HG03342 (cell line): ENCODE results near the gene DGKQ.
"Not testable (repeated sequence)": the region's sequence is repeated elsewhere in the genome, so short reads cannot be mapped to it uniquely, and the experiment has no call there.

ENCODE experiments used
- ATAC-seq: cut with Tn5 transposase; IDR thresholded peaks from one replicate; pipeline ENCODE4 v1.9.1; 2021; ENCODE audit warnings: mild to moderate bottlenecking, moderate library complexity; ENCODE audit not compliant: unreplicated experiment

Gene DGKQ

GRCh38 chr4:952881-953573 is 20.3 kb downstream of the DGKQ start:
- no peak for ATAC-seq

GRCh38 chr4:951594-952468 is 21.5 kb downstream of the DGKQ start:
- no peak for ATAC-seq

GRCh38 chr4:951186-951585 is 22.2 kb downstream of the DGKQ start:
- no peak for ATAC-seq

GRCh38 chr4:950136-951020 is 23.0 kb downstream of the DGKQ start:
- no peak for ATAC-seq

GRCh38 chr4:949656-950055 is 23.7 kb downstream of the DGKQ start:
- ATAC-seq = no peak

GRCh38 chr4:948936-949300 is 24.5 kb downstream of the DGKQ start:
- ATAC-seq = no peak

- ATAC-seq = no peak
Observed at GRCh38 chr4:948101-948935, 25.1 kb downstream of the DGKQ start.

- ATAC-seq = no peak
Observed at GRCh38 chr4:947491-947971, 25.8 kb downstream of the DGKQ start.

- no peak for ATAC-seq
Observed at GRCh38 chr4:946517-947471, 26.6 kb downstream of the DGKQ start.

GRCh38 chr4:946103-946450 is 27.3 kb downstream of the DGKQ start:
- no peak for ATAC-seq

- ATAC-seq = no peak
Observed at GRCh38 chr4:945274-946102, 27.9 kb downstream of the DGKQ start.

- not testable (repeated sequence) for ATAC-seq
Observed at GRCh38 chr4:939508-939907, 33.9 kb downstream of the DGKQ start.

GRCh38 chr4:932713-933070 is 40.7 kb downstream of the DGKQ start:
- ATAC-seq = peak; percentile 5

- ATAC-seq = peak; percentile 88
Observed at GRCh38 chr4:931960-932712, 41.2 kb downstream of the DGKQ start, which contains the start of the genes GAK and TMEM175. TSS of gene GAK (minus strand) at chr4:932316. CDS start at chr4:932187, 129 bp downstream. TSS of gene TMEM175 (plus strand) at chr4:932460. CDS start at chr4:947740, 15,280 bp downstream.

GRCh38 chr4:931194-931959 is 42.0 kb downstream of the DGKQ start:
- peak; percentile 2 for ATAC-seq

- no peak for ATAC-seq
Observed at GRCh38 chr4:930827-931193, 42.6 kb downstream of the DGKQ start.

- no peak for ATAC-seq
Observed at GRCh38 chr4:930028-930551, 43.3 kb downstream of the DGKQ start.
